ENCODE data around the gene EXOC2.

EXOC2 gene

GRCh38 chr6:692858-693722 lies at the start of gene EXOC2:
Gene EXOC2 (minus strand): TSS chr6:693139. CDS start chr6:637818, 55,321 bp downstream.
- H3K27me3 ChIP-seq (ENCODE audit: control insufficient read depth in 5 of 5, insufficient read depth in 4 of 5, low read length in 5 of 5) = peaks cover 0 to 4% (median 0%) of the 10 kb centered on the region in 5 donors
- H3K9ac ChIP-seq (ENCODE audit: low read length in 5 of 5) = peak within 1 kb of the TSS in 4 of 5 donors; percentile 77 to 89 (median 84)
- no peak within 1 kb of the TSS for H3K27ac ChIP-seq (ENCODE audit: low read depth, low read length)
- peaks cover 3 to 24% (median 18%) of the 10 kb centered on the region in 5 donors for H3K4me1 ChIP-seq (ENCODE audit: control insufficient read depth in 5 of 5, insufficient read depth in 5 of 5, low read length in 5 of 5)
- no peaks in the 10 kb centered on the region for H3K9me3 ChIP-seq (ENCODE audit: control insufficient read depth in 5 of 5, low read length in 5 of 5)
- H3K36me3 ChIP-seq (ENCODE audit: control insufficient read depth in 5 of 5, insufficient read depth in 5 of 5, low read length in 5 of 5) = peaks cover 0 to 5% (median 4%) of the 10 kb centered on the region in 5 donors
- peak within 1 kb of the TSS; percentile 93 to 99 (median 96) for H3K4me3 ChIP-seq (ENCODE audit: low read depth in 1 of 5, low read length in 5 of 5)

GRCh38 chr6:741410-742339 lies 48.7 kb upstream of the EXOC2 start:
- Histone ChIP-seq H3K27me3 (ENCODE audit: control insufficient read depth in 5 of 5, insufficient read depth in 4 of 5, low read length in 5 of 5) (no peaks in the 10 kb centered on the region), H3K9me3 (ENCODE audit: control insufficient read depth in 5 of 5, low read length in 5 of 5) (no peaks in the 10 kb centered on the region), H3K27ac (ENCODE audit: low read depth, low read length) (no peak overlapping the region), H3K36me3 (ENCODE audit: control insufficient read depth in 5 of 5, insufficient read depth in 5 of 5, low read length in 5 of 5) (no peaks in the 10 kb centered on the region), H3K4me1 (ENCODE audit: control insufficient read depth in 5 of 5, insufficient read depth in 5 of 5, low read length in 5 of 5) (no peaks in the 10 kb centered on the region), H3K9ac (ENCODE audit: low read length in 5 of 5) (no peak overlapping the region), H3K4me3 (ENCODE audit: low read depth in 1 of 5, low read length in 5 of 5) (no peak overlapping the region)

- Histone ChIP-seq H3K9ac (ENCODE audit: low read length in 5 of 5) (no peak overlapping the region), H3K4me1 (ENCODE audit: control insufficient read depth in 5 of 5, insufficient read depth in 5 of 5, low read length in 5 of 5) (no peaks in the 10 kb centered on the region), H3K4me3 (ENCODE audit: low read depth in 1 of 5, low read length in 5 of 5) (no peak overlapping the region), H3K9me3 (ENCODE audit: control insufficient read depth in 5 of 5, low read length in 5 of 5) (no peaks in the 10 kb centered on the region), H3K36me3 (ENCODE audit: control insufficient read depth in 5 of 5, insufficient read depth in 5 of 5, low read length in 5 of 5) (no peaks in the 10 kb centered on the region), H3K27me3 (ENCODE audit: control insufficient read depth in 5 of 5, insufficient read depth in 4 of 5, low read length in 5 of 5) (peaks cover 0 to 8% (median 0%) of the 10 kb centered on the region in 5 donors), H3K27ac (ENCODE audit: low read depth, low read length) (no peak overlapping the region)
These were observed 43.9 kb upstream of the EXOC2 start for GRCh38 chr6:736657-737446.

- Histone ChIP-seq H3K9ac (ENCODE audit: low read length in 5 of 5) (no peak overlapping the region), H3K4me1 (ENCODE audit: control insufficient read depth in 5 of 5, insufficient read depth in 5 of 5, low read length in 5 of 5) (no peaks in the 10 kb centered on the region), H3K4me3 (ENCODE audit: low read depth in 1 of 5, low read length in 5 of 5) (no peak overlapping the region), H3K36me3 (ENCODE audit: control insufficient read depth in 5 of 5, insufficient read depth in 5 of 5, low read length in 5 of 5) (no peaks in the 10 kb centered on the region), H3K27me3 (ENCODE audit: control insufficient read depth in 5 of 5, insufficient read depth in 4 of 5, low read length in 5 of 5) (peaks cover 0 to 16% (median 4%) of the 10 kb centered on the region in 5 donors), H3K27ac (ENCODE audit: low read depth, low read length) (no peak overlapping the region), H3K9me3 (ENCODE audit: control insufficient read depth in 5 of 5, low read length in 5 of 5) (no peaks in the 10 kb centered on the region)
These were observed 40.7 kb upstream of the EXOC2 start for GRCh38 chr6:733431-734219.

GRCh38 chr6:731924-732323 lies 39.0 kb upstream of the EXOC2 start:
- H3K27me3 ChIP-seq (ENCODE audit: control insufficient read depth in 5 of 5, insufficient read depth in 4 of 5, low read length in 5 of 5) = peaks cover 0 to 16% (median 7%) of the 10 kb centered on the region in 5 donors
- no peaks in the 10 kb centered on the region for H3K9me3 ChIP-seq (ENCODE audit: control insufficient read depth in 5 of 5, low read length in 5 of 5)
- no peaks in the 10 kb centered on the region for H3K36me3 ChIP-seq (ENCODE audit: control insufficient read depth in 5 of 5, insufficient read depth in 5 of 5, low read length in 5 of 5)
- no peak overlapping the region for H3K27ac ChIP-seq (ENCODE audit: low read depth, low read length)
- no peak overlapping the region for H3K4me3 ChIP-seq (ENCODE audit: low read depth in 1 of 5, low read length in 5 of 5)
- no peaks in the 10 kb centered on the region for H3K4me1 ChIP-seq (ENCODE audit: control insufficient read depth in 5 of 5, insufficient read depth in 5 of 5, low read length in 5 of 5)
- no peak overlapping the region for H3K9ac ChIP-seq (ENCODE audit: low read length in 5 of 5)

GRCh38 chr6:729606-730320 lies 36.8 kb upstream of the EXOC2 start:
- H3K36me3 ChIP-seq (ENCODE audit: control insufficient read depth in 5 of 5, insufficient read depth in 5 of 5, low read length in 5 of 5) = no peaks in the 10 kb centered on the region
- no peaks in the 10 kb centered on the region for H3K4me1 ChIP-seq (ENCODE audit: control insufficient read depth in 5 of 5, insufficient read depth in 5 of 5, low read length in 5 of 5)
- no peak overlapping the region for H3K27ac ChIP-seq (ENCODE audit: low read depth, low read length)
- H3K9ac ChIP-seq (ENCODE audit: low read length in 5 of 5) = no peak overlapping the region
- no peaks in the 10 kb centered on the region for H3K9me3 ChIP-seq (ENCODE audit: control insufficient read depth in 5 of 5, low read length in 5 of 5)
- H3K4me3 ChIP-seq (ENCODE audit: low read depth in 1 of 5, low read length in 5 of 5) = no peak overlapping the region
- peaks cover 0 to 16% (median 7%) of the 10 kb centered on the region in 5 donors for H3K27me3 ChIP-seq (ENCODE audit: control insufficient read depth in 5 of 5, insufficient read depth in 4 of 5, low read length in 5 of 5)

GRCh38 chr6:727856-728255 lies 34.9 kb upstream of the EXOC2 start:
- peaks cover 0 to 12% (median 7%) of the 10 kb centered on the region in 5 donors for H3K27me3 ChIP-seq (ENCODE audit: control insufficient read depth in 5 of 5, insufficient read depth in 4 of 5, low read length in 5 of 5)
- H3K4me1 ChIP-seq (ENCODE audit: control insufficient read depth in 5 of 5, insufficient read depth in 5 of 5, low read length in 5 of 5) = no peaks in the 10 kb centered on the region
- H3K4me3 ChIP-seq (ENCODE audit: low read depth in 1 of 5, low read length in 5 of 5) = no peak overlapping the region
- H3K36me3 ChIP-seq (ENCODE audit: control insufficient read depth in 5 of 5, insufficient read depth in 5 of 5, low read length in 5 of 5) = no peaks in the 10 kb centered on the region
- H3K9ac ChIP-seq (ENCODE audit: low read length in 5 of 5) = no peak overlapping the region
- H3K9me3 ChIP-seq (ENCODE audit: control insufficient read depth in 5 of 5, low read length in 5 of 5) = no peaks in the 10 kb centered on the region
- no peak overlapping the region for H3K27ac ChIP-seq (ENCODE audit: low read depth, low read length)

- Histone ChIP-seq H3K4me3 (ENCODE audit: low read depth in 1 of 5, low read length in 5 of 5) (no peak overlapping the region), H3K9me3 (ENCODE audit: control insufficient read depth in 5 of 5, low read length in 5 of 5) (no peaks in the 10 kb centered on the region), H3K4me1 (ENCODE audit: control insufficient read depth in 5 of 5, insufficient read depth in 5 of 5, low read length in 5 of 5) (peaks cover 0 to 3% (median 2%) of the 10 kb centered on the region in 5 donors), H3K36me3 (ENCODE audit: control insufficient read depth in 5 of 5, insufficient read depth in 5 of 5, low read length in 5 of 5) (no peaks in the 10 kb centered on the region), H3K27me3 (ENCODE audit: control insufficient read depth in 5 of 5, insufficient read depth in 4 of 5, low read length in 5 of 5) (peaks cover 0 to 4% (median 0%) of the 10 kb centered on the region in 5 donors), H3K27ac (ENCODE audit: low read depth, low read length) (no peak overlapping the region), H3K9ac (ENCODE audit: low read length in 5 of 5) (no peak overlapping the region)
These were observed 30.6 kb upstream of the EXOC2 start for GRCh38 chr6:723540-723939.
